Measurements from ENCODE around the gene ATOH1. TPM values are rescaled to one million over a fixed set of nuclear protein-coding genes. Genes with fewer than 3 reads are reported as not detected.

Gene ATOH1
- total RNA-seq, 3 donors from 2014 or later (not counting 1 experiment from before 2014, with no cell fraction given): not detected

DNA sequence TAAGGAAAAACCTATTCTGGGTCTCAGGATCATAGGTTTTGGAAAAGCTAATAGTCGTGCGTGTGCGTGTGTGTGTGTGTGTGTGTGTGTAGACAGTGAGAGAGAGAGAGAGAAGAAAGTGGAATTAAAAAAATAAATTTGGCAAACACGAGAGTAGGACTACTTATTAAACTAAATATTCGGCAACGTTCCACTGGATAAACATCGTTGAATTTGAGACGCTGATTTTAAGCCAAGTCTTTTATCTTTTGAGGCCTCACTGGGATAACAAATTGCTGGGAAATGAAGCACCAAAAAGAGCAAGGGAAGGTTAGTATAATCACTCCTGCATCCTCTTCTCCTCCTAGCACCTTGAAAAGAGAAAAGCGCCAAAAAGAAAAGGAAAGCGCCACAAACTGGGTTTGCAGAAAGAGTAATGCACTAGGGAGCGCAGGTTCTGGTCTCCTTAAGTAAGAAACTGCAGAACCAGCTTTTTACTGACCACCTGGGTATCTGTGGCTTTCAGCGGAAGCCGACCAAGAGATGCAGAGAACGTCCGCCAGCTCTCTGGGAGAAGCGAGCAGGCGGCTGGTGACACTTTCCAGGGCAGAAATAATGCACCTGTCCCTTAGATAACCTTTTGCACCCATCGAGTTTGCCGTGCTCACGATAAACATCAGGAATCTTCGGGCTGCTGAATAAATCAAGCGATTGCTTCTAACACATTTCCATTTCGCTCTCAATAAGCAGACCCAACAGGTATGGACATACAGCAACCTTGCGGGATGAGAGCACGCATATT is 3.4 kb downstream of the ATOH1 start:
- TF ChIP-seq, protein P1, sequence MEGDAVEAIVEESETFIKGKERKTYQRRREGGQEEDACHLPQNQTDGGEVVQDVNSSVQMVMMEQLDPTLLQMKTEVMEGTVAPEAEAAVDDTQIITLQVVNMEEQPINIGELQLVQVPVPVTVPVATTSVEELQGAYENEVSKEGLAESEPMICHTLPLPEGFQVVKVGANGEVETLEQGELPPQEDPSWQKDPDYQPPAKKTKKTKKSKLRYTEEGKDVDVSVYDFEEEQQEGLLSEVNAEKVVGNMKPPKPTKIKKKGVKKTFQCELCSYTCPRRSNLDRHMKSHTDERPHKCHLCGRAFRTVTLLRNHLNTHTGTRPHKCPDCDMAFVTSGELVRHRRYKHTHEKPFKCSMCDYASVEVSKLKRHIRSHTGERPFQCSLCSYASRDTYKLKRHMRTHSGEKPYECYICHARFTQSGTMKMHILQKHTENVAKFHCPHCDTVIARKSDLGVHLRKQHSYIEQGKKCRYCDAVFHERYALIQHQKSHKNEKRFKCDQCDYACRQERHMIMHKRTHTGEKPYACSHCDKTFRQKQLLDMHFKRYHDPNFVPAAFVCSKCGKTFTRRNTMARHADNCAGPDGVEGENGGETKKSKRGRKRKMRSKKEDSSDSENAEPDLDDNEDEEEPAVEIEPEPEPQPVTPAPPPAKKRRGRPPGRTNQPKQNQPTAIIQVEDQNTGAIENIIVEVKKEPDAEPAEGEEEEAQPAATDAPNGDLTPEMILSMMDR (IDR thresholded peaks at IDR 0.05): no peak
- no peak overlapping the region for H3K27ac Mint-ChIP-seq
- DNase-seq (no peak), ATAC-seq (no peak)
- 8% methylated on average over 25 of the region's 25 CpGs for WGBS (ENCODE audit: insufficient coverage)
- Histone ChIP-seq H3K36me3 (ENCODE audit: control insufficient read depth, insufficient read depth, low read length) (no peaks in the 10 kb centered on the region), H3K27ac (ENCODE audit: low read length) (no peak overlapping the region), H3K4me3 (ENCODE audit: low read length) (no peak overlapping the region), H3K27me3 (ENCODE audit: control insufficient read depth, insufficient read depth, low read length) (peaks cover 52% of the 10 kb centered on the region), H3K4me1 (ENCODE audit: control insufficient read depth, insufficient read depth, low read length) (no peaks in the 10 kb centered on the region), H3K9me3 (ENCODE audit: control insufficient read depth, insufficient read depth, low read length) (no peaks in the 10 kb centered on the region)
- H3K9me3 Mint-ChIP-seq: peaks cover 4 to 9% of the 10 kb centered on the region in 2 donors
- intact Hi-C loops (cut with micrococcal nuclease): no loop called here
- H3K27me3 Mint-ChIP-seq (ENCODE audit: low read depth in 2 of 2): peaks cover 59 to 69% of the 10 kb centered on the region in 2 donors
- H3K4me1 Mint-ChIP-seq: peaks cover 0 to 4% of the 10 kb centered on the region in 2 donors
- peaks cover 30% of the 10 kb centered on the region for H3K36me3 Mint-ChIP-seq
- H3K4me3 Mint-ChIP-seq: no peak overlapping the region

DNA sequence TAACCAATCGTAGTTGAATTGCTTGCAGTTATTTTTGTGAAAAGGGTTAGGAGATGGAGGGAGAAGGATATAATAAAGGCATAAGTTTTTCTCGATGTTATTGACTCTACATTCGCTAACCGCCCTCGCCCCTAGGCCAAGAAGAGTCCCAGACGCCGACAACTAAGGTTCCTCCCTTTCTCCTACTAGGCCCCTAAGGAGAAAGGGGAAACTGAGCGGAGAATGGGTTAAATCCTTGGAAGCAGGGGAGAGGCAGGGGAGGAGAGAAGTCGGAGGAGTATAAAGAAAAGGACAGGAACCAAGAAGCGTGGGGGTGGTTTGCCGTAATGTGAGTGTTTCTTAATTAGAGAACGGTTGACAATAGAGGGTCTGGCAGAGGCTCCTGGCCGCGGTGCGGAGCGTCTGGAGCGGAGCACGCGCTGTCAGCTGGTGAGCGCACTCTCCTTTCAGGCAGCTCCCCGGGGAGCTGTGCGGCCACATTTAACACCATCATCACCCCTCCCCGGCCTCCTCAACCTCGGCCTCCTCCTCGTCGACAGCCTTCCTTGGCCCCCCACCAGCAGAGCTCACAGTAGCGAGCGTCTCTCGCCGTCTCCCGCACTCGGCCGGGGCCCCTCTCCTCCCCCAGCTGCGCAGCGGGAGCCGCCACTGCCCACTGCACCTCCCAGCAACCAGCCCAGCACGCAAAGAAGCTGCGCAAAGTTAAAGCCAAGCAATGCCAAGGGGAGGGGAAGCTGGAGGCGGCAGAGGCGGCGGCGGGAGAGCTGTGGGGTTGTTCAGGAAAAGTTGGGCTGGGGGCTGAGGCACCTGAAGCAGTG is 5.9 kb downstream of the ATOH1 start:
- Histone ChIP-seq H3K9me3 (ENCODE audit: control insufficient read depth, insufficient read depth, low read length) (no peaks in the 10 kb centered on the region), H3K4me1 (ENCODE audit: control insufficient read depth, insufficient read depth, low read length) (no peaks in the 10 kb centered on the region), H3K36me3 (ENCODE audit: control insufficient read depth, insufficient read depth, low read length) (no peaks in the 10 kb centered on the region), H3K27ac (ENCODE audit: low read length) (no peak overlapping the region), H3K4me3 (ENCODE audit: low read length) (no peak overlapping the region), H3K27me3 (ENCODE audit: control insufficient read depth, insufficient read depth, low read length) (peaks cover 32% of the 10 kb centered on the region)
- H3K36me3 Mint-ChIP-seq: peaks cover 21% of the 10 kb centered on the region
- 10% methylated on average over 37 of the region's 42 CpGs for WGBS (ENCODE audit: insufficient coverage)
- H3K4me1 Mint-ChIP-seq: no peaks in the 10 kb centered on the region
- H3K27me3 Mint-ChIP-seq (ENCODE audit: low read depth in 2 of 2): peaks cover 44 to 57% of the 10 kb centered on the region in 2 donors
- intact Hi-C loops (cut with micrococcal nuclease): no loop called here
- TF ChIP-seq, protein P1 (IDR thresholded peaks at IDR 0.05): no peak
- ATAC-seq (no peak), DNase-seq (no peak)
- H3K4me3 Mint-ChIP-seq: no peak overlapping the region
- peaks cover 4 to 9% of the 10 kb centered on the region in 2 donors for H3K9me3 Mint-ChIP-seq
- H3K27ac Mint-ChIP-seq: no peak overlapping the region

DNA sequence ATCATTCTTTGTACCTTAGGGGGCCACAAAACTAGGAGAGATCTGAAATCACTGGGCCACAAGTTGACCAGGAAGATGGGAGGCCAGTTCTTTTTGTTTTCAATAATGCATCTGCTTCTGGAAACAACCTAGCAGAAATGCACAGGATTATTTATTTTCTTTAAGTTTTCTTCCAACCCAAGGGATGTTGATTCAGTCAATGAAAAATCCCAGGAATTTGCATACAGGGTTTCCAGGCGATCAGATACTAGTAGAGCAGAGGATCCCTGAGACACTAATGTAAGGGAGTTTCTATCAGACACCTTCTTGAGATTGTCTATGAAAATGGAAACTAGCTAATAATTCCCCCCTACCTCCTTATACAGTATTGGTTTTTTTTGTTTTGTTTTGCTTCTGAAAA is 7.4 kb downstream of the ATOH1 start:
- Histone ChIP-seq H3K27ac (ENCODE audit: low read length) (no peak overlapping the region), H3K27me3 (ENCODE audit: control insufficient read depth, insufficient read depth, low read length) (peaks cover 23% of the 10 kb centered on the region), H3K4me1 (ENCODE audit: control insufficient read depth, insufficient read depth, low read length) (no peaks in the 10 kb centered on the region), H3K4me3 (ENCODE audit: low read length) (no peak overlapping the region), H3K36me3 (ENCODE audit: control insufficient read depth, insufficient read depth, low read length) (no peaks in the 10 kb centered on the region), H3K9me3 (ENCODE audit: control insufficient read depth, insufficient read depth, low read length) (no peaks in the 10 kb centered on the region)
- Mint-ChIP-seq H3K9me3 (peaks cover 4 to 8% of the 10 kb centered on the region in 2 donors), H3K36me3 (peaks cover 8% of the 10 kb centered on the region), H3K4me1 (no peaks in the 10 kb centered on the region), H3K4me3 (no peak overlapping the region), H3K27ac (no peak overlapping the region), H3K27me3 (ENCODE audit: low read depth in 2 of 2) (peaks cover 32 to 45% of the 10 kb centered on the region in 2 donors)
- intact Hi-C loops (cut with micrococcal nuclease): no loop called here
- TF ChIP-seq, protein P1 (IDR thresholded peaks at IDR 0.05): no peak
- ATAC-seq (no peak), DNase-seq (no peak)
- WGBS (ENCODE audit: insufficient coverage): no CpG with 5 or more reads among the region's 1 CpG
